ENCODE data around the gene ZNF384. TPM values are rescaled to one million over a fixed set of nuclear protein-coding genes. Genes with fewer than 3 reads are reported as not detected.

ZNF384 gene
- total and polyA plus RNA-seq, 2 experiments from 2014 or later, result 20.5 to 35.9 TPM

GRCh38 chr12:6729186-6729585, 40.0 kb upstream of the ZNF384 start:
- Histone ChIP-seq H2AFZ (no peak overlapping the region), H3K4me3 (no peak overlapping the region), H3K9me2 (ENCODE audit: insufficient read depth) (no peaks in the 10 kb centered on the region), H3K79me2 (replicated peaks; ENCODE audit: insufficient read depth) (peaks cover 12% of the 10 kb centered on the region; the same call in 1 of the 2 replicates), H3K27me3 (ENCODE audit: insufficient read depth) (no peaks in the 10 kb centered on the region), H3K27ac (ENCODE audit: low read depth) (no peak overlapping the region), H3F3A (replicated peaks; ENCODE audit: low read depth) (peaks cover 13% of the 10 kb centered on the region), H3K4me1 (ENCODE audit: insufficient read depth) (peaks cover 9% of the 10 kb centered on the region), H3K4me2 (no peak overlapping the region), H3K36me3 (ENCODE audit: insufficient read depth) (peaks cover 14% of the 10 kb centered on the region; the same call in 1 of the 2 replicates), H4K20me1 (replicated peaks; ENCODE audit: insufficient read depth) (no peaks in the 10 kb centered on the region)
- H3K4me1 Mint-ChIP-seq, result peaks cover 9% of the 10 kb centered on the region; the same call in 2 of the 3 replicates
- ATAC-seq (no peak), DNase-seq (ENCODE audit: low spot score) (no peak)
- TF ChIP-seq ZNF462 (CRISPR knock-in tag; IDR thresholded peaks at IDR 0.05) (no peak), POLR2AphosphoS5 (IDR thresholded peaks at IDR 0.05; ENCODE audit: low read depth) (no peak), ZNF331 (CRISPR knock-in tag; IDR thresholded peaks at IDR 0.05; ENCODE audit: low read depth) (no peak), ZNF114 (CRISPR knock-in tag; IDR thresholded peaks at IDR 0.05) (no peak), EZH2phosphoT487 (IDR thresholded peaks at IDR 0.05; ENCODE audit: unreplicated experiment) (no peak), ETS1 (IDR thresholded peaks at IDR 0.05) (no peak), NANOG (IDR thresholded peaks at IDR 0.05; ENCODE audit: borderline replicate concordance) (no peak), STAT1 (IDR thresholded peaks at IDR 0.05; ENCODE audit: unreplicated experiment) (no peak), CTCF (conservative IDR thresholded peaks at IDR 0.05; ENCODE audit: low read depth in 2 of 2) (no peak), EZH2 (IDR thresholded peaks at IDR 0.05; ENCODE audit: low read depth, unreplicated experiment) (no peak)
- H3K27ac Mint-ChIP-seq, result no peak overlapping the region
- no peak overlapping the region for H3K4me3 Mint-ChIP-seq
- H3K36me3 Mint-ChIP-seq (ENCODE audit: low read depth), result peaks cover 36% of the 10 kb centered on the region
- H3K27me3 Mint-ChIP-seq (ENCODE audit: insufficient read depth, low read depth, poor library complexity), result peaks cover 15% of the 10 kb centered on the region
- H3K9me3 Mint-ChIP-seq, result no peaks in the 10 kb centered on the region

All from GM23338 (cell line).